ENCODE results near the gene CD6. TPM values are rescaled to one million over a fixed set of nuclear protein-coding genes. Genes with fewer than 3 reads are reported as not detected.

Gene CD6
- total RNA-seq, 4 donors from 2014 or later, result 0.33 to 4.0 (median 1.1) TPM

DNA sequence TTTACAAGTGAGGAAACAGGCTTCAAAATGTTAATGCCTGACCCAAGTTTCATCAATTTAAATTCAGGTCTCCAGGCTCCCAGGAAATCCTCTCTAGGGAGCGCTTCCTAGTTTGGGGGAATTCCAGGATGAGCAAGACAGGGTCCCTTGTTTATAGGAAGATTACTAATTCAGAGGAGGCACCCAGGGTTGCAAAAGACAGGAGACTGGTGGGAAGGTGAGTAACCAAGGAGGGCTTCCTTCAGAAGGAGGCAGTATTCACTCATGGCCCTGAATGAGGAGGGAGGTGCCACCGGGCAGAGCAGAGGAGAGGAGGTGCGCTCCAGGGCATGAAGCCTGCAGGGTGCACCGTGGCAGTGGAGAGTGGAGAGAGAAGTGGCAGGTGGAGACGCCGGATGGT, 45.6 kb upstream of the CD6 start:
- TF ChIP-seq CTCF (IDR thresholded peaks at IDR 0.05; ENCODE audit: low read depth), result no peak

DNA sequence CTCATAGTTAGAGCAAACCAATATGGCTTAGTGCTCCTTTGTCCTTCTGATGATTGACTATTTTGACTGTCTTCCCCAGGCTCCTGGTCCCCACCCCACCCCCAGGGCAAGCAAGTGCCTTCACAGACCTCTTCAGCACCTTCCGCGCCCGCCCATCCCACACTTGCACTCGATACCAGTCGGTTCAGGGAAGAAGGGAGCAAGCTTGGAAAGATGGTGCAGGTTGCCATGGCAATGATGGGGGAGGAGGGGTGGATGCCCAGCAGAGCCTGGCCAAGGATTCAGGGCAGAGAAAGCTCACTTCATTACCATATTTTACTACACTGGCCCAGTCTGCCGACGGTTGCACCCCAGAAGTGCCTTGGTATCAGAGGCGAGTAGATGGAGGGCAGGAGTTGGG, 45.0 kb upstream of the CD6 start:
- TF ChIP-seq CTCF (IDR thresholded peaks at IDR 0.05; ENCODE audit: low read depth), result no peak

DNA sequence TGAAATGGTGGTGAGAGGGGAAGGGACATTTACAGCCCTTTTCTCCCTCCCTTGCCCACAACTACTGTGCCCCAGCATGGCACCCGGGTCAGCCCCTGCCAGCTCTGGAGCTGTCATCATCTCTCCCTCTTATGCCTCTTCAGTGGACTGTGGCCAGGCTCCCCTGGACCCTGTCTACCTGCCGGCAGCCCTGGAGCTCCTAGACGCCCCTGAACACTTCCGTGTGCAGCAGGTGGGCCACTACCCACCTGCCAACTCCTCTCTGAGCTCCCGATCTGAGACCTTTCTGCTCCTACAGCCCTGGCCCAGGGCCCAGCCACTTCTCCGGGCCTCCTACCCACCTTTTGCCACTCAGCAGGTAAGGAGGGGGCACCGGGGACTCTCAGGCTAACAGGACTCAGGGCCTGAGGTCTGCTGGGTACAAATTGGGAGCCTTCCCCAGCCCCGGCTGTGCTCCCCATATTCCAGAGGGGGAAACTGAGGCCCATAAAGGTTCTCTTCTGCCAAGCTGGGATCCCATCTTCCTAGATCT, 44.4 kb upstream of the CD6 start:
- no peak for TF ChIP-seq CTCF (IDR thresholded peaks at IDR 0.05; ENCODE audit: low read depth)

DNA sequence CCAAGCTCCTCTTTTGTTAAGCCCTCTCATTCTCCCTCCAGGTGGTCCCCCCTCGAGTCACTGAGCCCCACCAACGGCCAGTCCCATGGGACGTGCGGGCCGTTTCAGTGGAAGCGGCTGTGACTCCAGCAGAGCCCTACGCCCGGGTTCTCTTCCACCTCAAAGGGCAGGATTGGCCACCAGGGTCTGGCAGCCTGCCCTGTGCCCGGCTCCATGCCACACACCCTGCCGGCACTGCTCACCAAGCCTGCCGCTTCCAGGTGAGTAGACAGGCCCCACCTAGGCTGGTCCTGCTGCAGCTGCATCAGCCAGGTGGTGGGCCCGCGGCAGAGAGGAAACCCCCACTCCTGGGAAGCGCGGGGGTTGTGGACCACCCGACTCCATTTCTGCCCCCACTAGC, 43.9 kb upstream of the CD6 start:
- TF ChIP-seq CTCF (IDR thresholded peaks at IDR 0.05; ENCODE audit: low read depth), result no peak

DNA sequence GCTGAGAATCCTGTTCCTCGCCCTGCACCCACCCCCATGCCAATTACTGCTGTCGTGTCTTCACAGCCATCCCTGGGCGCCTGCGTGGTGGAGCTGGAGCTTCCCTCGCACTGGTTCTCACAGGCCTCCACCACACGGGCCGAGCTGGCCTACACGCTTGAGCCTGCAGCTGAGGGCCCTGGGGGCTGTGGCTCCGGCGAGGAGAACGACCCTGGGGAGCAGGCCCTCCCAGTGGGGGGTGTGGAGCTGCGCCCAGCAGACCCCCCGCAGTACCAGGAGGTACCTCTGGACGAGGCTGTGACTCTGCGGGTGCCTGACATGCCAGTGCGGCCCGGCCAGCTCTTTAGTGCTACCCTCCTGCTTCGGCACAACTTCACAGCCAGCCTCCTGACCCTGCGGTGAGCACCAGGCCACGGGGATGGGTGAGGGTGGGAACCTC, 42.9 kb upstream of the CD6 start:
- TF ChIP-seq CTCF (IDR thresholded peaks at IDR 0.05; ENCODE audit: low read depth), result no peak

DNA sequence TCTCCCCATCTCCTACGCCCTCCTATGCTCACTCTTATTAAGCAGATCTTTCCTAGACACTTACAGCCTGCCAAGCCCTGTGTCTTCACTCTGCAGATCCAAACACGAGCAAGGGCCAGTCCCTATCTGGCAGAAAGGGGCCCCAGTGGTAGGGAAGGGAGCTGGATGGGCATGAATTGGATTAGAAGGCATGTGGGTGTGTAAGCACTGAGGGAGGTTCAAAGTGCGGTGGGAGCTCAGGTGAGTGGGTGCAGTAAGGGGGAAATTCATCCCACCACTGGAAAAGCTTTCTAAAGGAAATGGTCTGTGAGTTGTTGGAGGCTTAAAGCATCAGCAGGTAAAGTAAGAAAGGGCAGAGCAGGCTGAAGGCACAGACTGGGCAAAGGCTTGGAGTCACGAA, 41.7 kb upstream of the CD6 start:
- no peak for TF ChIP-seq CTCF (IDR thresholded peaks at IDR 0.05; ENCODE audit: low read depth)

DNA sequence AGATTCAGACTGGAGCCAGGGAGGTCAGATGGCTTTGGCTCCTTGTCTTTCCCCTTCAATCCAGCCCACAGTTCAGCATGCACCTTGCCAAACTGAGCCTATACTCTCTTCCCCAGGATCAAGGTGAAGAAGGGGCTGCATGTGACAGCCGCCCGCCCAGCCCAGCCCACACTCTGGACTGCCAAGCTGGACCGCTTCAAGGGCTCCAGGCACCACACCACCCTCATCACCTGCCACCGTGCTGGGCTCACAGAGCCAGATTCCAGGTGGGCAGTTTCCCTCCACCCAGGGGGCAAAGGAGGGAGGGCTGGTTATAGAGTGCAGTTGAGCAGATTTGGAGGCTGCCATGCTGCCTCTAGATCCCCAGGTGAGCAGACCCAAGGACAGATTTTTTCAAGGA, 41.1 kb upstream of the CD6 start:
- TF ChIP-seq CTCF (IDR thresholded peaks at IDR 0.05; ENCODE audit: low read depth), result no peak
